Measurements from ENCODE around the gene SLC8A1. TPM values are rescaled to one million over a fixed set of nuclear protein-coding genes. Genes with fewer than 3 reads are reported as not detected.

Gene SLC8A1
- total and polyA plus RNA-seq, 9 donors: 1.3 to 19.7 (median 7.7) TPM

DNA sequence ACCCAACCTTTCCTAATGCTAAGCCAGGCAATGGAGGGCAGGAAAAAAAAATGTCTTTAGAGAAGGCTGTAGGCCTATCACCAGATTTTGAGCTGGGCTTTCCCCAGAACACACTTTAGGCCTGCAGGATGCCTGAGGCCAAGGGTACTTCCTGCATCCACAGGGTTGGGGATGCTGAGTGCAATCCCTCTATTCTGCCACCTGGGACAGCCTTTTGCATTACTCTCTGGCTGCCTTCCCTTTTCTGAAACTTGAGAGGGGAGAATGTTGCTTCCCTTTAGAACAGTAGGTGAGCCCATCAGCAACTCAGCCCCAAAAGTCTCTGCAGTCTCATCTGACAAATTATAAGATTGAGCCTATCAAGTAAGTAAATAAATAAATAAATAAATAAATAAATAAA is 195.2 kb downstream of the SLC8A1 start:
- intact Hi-C loops (cut with DNase I): no loop called here
- TF ChIP-seq, protein P1, sequence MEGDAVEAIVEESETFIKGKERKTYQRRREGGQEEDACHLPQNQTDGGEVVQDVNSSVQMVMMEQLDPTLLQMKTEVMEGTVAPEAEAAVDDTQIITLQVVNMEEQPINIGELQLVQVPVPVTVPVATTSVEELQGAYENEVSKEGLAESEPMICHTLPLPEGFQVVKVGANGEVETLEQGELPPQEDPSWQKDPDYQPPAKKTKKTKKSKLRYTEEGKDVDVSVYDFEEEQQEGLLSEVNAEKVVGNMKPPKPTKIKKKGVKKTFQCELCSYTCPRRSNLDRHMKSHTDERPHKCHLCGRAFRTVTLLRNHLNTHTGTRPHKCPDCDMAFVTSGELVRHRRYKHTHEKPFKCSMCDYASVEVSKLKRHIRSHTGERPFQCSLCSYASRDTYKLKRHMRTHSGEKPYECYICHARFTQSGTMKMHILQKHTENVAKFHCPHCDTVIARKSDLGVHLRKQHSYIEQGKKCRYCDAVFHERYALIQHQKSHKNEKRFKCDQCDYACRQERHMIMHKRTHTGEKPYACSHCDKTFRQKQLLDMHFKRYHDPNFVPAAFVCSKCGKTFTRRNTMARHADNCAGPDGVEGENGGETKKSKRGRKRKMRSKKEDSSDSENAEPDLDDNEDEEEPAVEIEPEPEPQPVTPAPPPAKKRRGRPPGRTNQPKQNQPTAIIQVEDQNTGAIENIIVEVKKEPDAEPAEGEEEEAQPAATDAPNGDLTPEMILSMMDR (IDR thresholded peaks at IDR 0.05): no peak
- TF ChIP-seq EP300 (IDR thresholded peaks at IDR 0.05) (no peak), POLR2A (IDR thresholded peaks at IDR 0.05) (no peak)

GRCh38 chr2:40256008-40256407 is 195.9 kb downstream of the SLC8A1 start:
- no peak for DNase-seq
- intact Hi-C loops (cut with DNase I): no loop called here
- Histone ChIP-seq H3K9me3 (no peaks in the 10 kb centered on the region), H3K36me3 (no peaks in the 10 kb centered on the region), H3K27ac (no peak overlapping the region), H3K4me3 (no peak overlapping the region), H3K27me3 (no peaks in the 10 kb centered on the region), H3K4me1 (ENCODE audit: insufficient read depth) (no peaks in the 10 kb centered on the region)
- WGBS, 3 donors: 93 to 98% (median 94%) methylated on average over 6 of the region's 6 CpGs
- no peak for TF ChIP-seq POLR2A (IDR thresholded peaks at IDR 0.05)
- TF ChIP-seq, protein P1 (IDR thresholded peaks at IDR 0.05): no peak
- TF ChIP-seq EP300 (IDR thresholded peaks at IDR 0.05): no peak

More for the DNA sequence above, 195.2 kb downstream of the SLC8A1 start:
- H3K36me3 ChIP-seq: no peaks in the 10 kb centered on the region
- H3K9me3 ChIP-seq: no peaks in the 10 kb centered on the region
- H3K27ac ChIP-seq: no peak overlapping the region
- DNase-seq: no peak
- no peaks in the 10 kb centered on the region for H3K4me1 ChIP-seq (ENCODE audit: insufficient read depth)
- H3K27me3 ChIP-seq: no peaks in the 10 kb centered on the region
- no peak overlapping the region for H3K4me3 ChIP-seq

GRCh38 chr2:40255103-40255502 is 196.8 kb downstream of the SLC8A1 start:
- no peak for TF ChIP-seq EP300 (IDR thresholded peaks at IDR 0.05)
- TF ChIP-seq, protein P1 (IDR thresholded peaks at IDR 0.05): no peak
- TF ChIP-seq POLR2A (IDR thresholded peaks at IDR 0.05): no peak
- Histone ChIP-seq H3K4me3 (no peak overlapping the region), H3K27me3 (no peaks in the 10 kb centered on the region), H3K4me1 (ENCODE audit: insufficient read depth) (no peaks in the 10 kb centered on the region), H3K27ac (no peak overlapping the region), H3K36me3 (no peaks in the 10 kb centered on the region), H3K9me3 (no peaks in the 10 kb centered on the region)
- DNase-seq: no peak
- intact Hi-C loops (cut with DNase I): no loop called here

- WGBS, 3 donors: 96 to 100% (median 99%) methylated on average over 1 of the region's 1 CpG
Observed at GRCh38 chr2:40254611-40255010, 197.3 kb downstream of the SLC8A1 start.

GRCh38 chr2:40251137-40251536 is 200.8 kb downstream of the SLC8A1 start:
- Histone ChIP-seq H3K36me3 (no peaks in the 10 kb centered on the region), H3K27ac (no peak overlapping the region), H3K4me3 (no peak overlapping the region), H3K4me1 (ENCODE audit: insufficient read depth) (no peaks in the 10 kb centered on the region), H3K9me3 (no peaks in the 10 kb centered on the region), H3K27me3 (no peaks in the 10 kb centered on the region)
- DNase-seq: no peak
- TF ChIP-seq, protein P1 (IDR thresholded peaks at IDR 0.05): no peak
- TF ChIP-seq EP300 (IDR thresholded peaks at IDR 0.05): no peak
- TF ChIP-seq POLR2A (IDR thresholded peaks at IDR 0.05): no peak
- 44 to 61% (median 59%) methylated on average over 2 of the region's 2 CpGs for WGBS, 3 donors
- intact Hi-C loops (cut with DNase I): no loop called here

More at GRCh38 chr2:40254611-40255010, 197.3 kb downstream of the SLC8A1 start:
- TF ChIP-seq EP300 (IDR thresholded peaks at IDR 0.05) (no peak), POLR2A (IDR thresholded peaks at IDR 0.05) (no peak)
- no peaks in the 10 kb centered on the region for H3K27me3 ChIP-seq
- no peaks in the 10 kb centered on the region for H3K4me1 ChIP-seq (ENCODE audit: insufficient read depth)
- H3K27ac ChIP-seq: no peak overlapping the region
- intact Hi-C loops (cut with DNase I): no loop called here
- H3K9me3 ChIP-seq: no peaks in the 10 kb centered on the region
- DNase-seq: no peak
- no peak overlapping the region for H3K4me3 ChIP-seq
- no peaks in the 10 kb centered on the region for H3K36me3 ChIP-seq
